A549 (cell line): ENCODE measurements around the gene HSPBP1. TPM values are rescaled to one million over a fixed set of nuclear protein-coding genes. Genes with fewer than 3 reads are reported as not detected.
A peak's percentile ranks its signal among the peaks of the same experiment; 100 is the strongest.

ENCODE experiments used
- ATAC-seq, 2 experiments: fragments of 200-7000 bp in 1 of 2; fragments of >200 bp in 1 of 2; cut with Nextera tagmentation in 1 of 2; cut with Tn5 transposase in 1 of 2; 3 replicates each; pipeline versions ENCODE4 v1.8.0 to v1.9.1; 2018 to 2020; ENCODE audit warnings: mild to moderate bottlenecking in 1 of 2, moderate library complexity in 1 of 2
- CTCF ChIA-PET: fragments of 300-600 bp; sonication (Branson Sonifier 250); formaldehyde crosslinking; extraction: SDS; loops from one replicate; lab custom pipeline; 2021; ENCODE audit warnings: antibody characterized with exemption, inconsistent platforms; lab: Yijun Ruan, JAX
- POLR2A ChIA-PET: fragments of 350-600 bp; formaldehyde crosslinking; extraction: SDS; loops from one replicate; lab custom pipeline; 2021; ENCODE audit warnings: antibody characterized with exemption, inconsistent platforms; lab: Yijun Ruan, JAX
- DNase-seq, 2 experiments: peaks; one replicate each; pipeline versions ENCODE4 v3.0.0 to v3.0.0-alpha.2; 2011 to 2016; ENCODE audit warnings: low read depth in 1 of 2, low spot score in 1 of 2
- FAIRE-seq: peaks from 2 replicates; lab custom pipeline; 2011; peaks lifted over from hg19 to GRCh38; lab: Jason Lieb, UNC
- H3K27ac ChIP-seq, 2 experiments: fragments of >200 bp; sonication (Bioruptor Twin); formaldehyde crosslinking; 3 replicates each; pipeline ENCODE4 v1.5.1; 2016 to 2017
- H3K4me1 ChIP-seq: fragments of >200 bp; sonication (Bioruptor Twin); formaldehyde crosslinking; 3 replicates; pipeline ENCODE4 v1.6.1; 2016
- H3K4me2 ChIP-seq: fragments of >200 bp; sonication (Bioruptor Twin); formaldehyde crosslinking; 3 replicates; pipeline ENCODE4 v1.6.1; 2016
- H3K4me3 ChIP-seq: fragments of >200 bp; sonication (Bioruptor Twin); formaldehyde crosslinking; 3 replicates; pipeline ENCODE4 v1.5.1; 2016
- H3K9me3 ChIP-seq: fragments of >200 bp; sonication (Bioruptor Twin); formaldehyde crosslinking; 3 replicates; pipeline ENCODE4 v1.6.1; 2016
- CBX8 ChIP-seq: fragments of 200-600 bp; sonication (generic); IDR thresholded peaks from 2 replicates; pipeline ENCODE4 v1.6.1; 2016
- ELK1 ChIP-seq: fragments of 150-350 bp; IDR thresholded peaks from 2 replicates; pipeline ENCODE4 v1.6.1; 2014; ENCODE audit warnings: low read depth, mild to moderate bottlenecking, low read length
- ESRRA ChIP-seq: fragments of 150-350 bp; IDR thresholded peaks from 2 replicates; pipeline ENCODE4 v1.6.1; 2014; ENCODE audit warnings: mild to moderate bottlenecking, low read length, borderline replicate concordance
- FOSB ChIP-seq: fragments of 250-450 bp; sonication (Bioruptor Pico); IDR thresholded peaks from 2 replicates; pipeline ENCODE4 v1.5.0; 2020; ENCODE audit warnings: mild to moderate bottlenecking, moderate library complexity
- GATA3 ChIP-seq: IDR thresholded peaks from 2 replicates; pipeline ENCODE4 v1.6.1; 2012; ENCODE audit warnings: borderline replicate concordance
- KDM1A ChIP-seq: fragments of 200-600 bp; sonication (generic); IDR thresholded peaks from 2 replicates; pipeline ENCODE4 v1.6.1; 2016; ENCODE audit warnings: low read depth, mild to moderate bottlenecking
- MAZ ChIP-seq: fragments of 150-350 bp; IDR thresholded peaks from 2 replicates; pipeline ENCODE4 v1.6.1; 2014; ENCODE audit warnings: antibody characterized with exemption, low read depth, low read length, borderline replicate concordance
- MYC ChIP-seq: IDR thresholded peaks from 2 replicates; pipeline ENCODE4 v1.6.1; 2012; ENCODE audit warnings: mild to moderate bottlenecking, inconsistent platforms, low read length, improper control_type of control experiment, borderline replicate concordance
- NPAS2 ChIP-seq: fragments of 250-450 bp; sonication (Bioruptor Pico); IDR thresholded peaks from 2 replicates; pipeline ENCODE4 v1.8.0; 2022; ENCODE audit warnings: mild to moderate bottlenecking, moderate library complexity, borderline replicate concordance
- PHF8 ChIP-seq: fragments of 200-600 bp; sonication (generic); IDR thresholded peaks from 2 replicates; pipeline ENCODE4 v1.6.1; 2016; ENCODE audit warnings: low read depth, mild to moderate bottlenecking, antibody characterized with exemption, moderate library complexity, borderline replicate concordance
- POLR2A ChIP-seq: IDR thresholded peaks from 2 replicates; pipeline ENCODE4 v1.6.1; 2012; ENCODE audit warnings: mild to moderate bottlenecking, low read length
- RFX5 ChIP-seq: fragments of 450-650 bp; IDR thresholded peaks from 2 replicates; pipeline ENCODE4 v1.7.1; 2014; ENCODE audit warnings: antibody characterized with exemption, mild to moderate bottlenecking, moderate library complexity
- SMC3 ChIP-seq: fragments of >200 bp; sonication (Bioruptor Twin); formaldehyde crosslinking; IDR thresholded peaks from 3 replicates; pipeline ENCODE4 v1.6.1; 2018; ENCODE audit warnings: inconsistent platforms
- SREBF2 ChIP-seq: fragments of 450-650 bp; IDR thresholded peaks from 2 replicates; pipeline ENCODE4 v1.6.1; 2014; ENCODE audit warnings: mild to moderate bottlenecking, moderate library complexity
- TP53 ChIP-seq: fragments of 250-450 bp; sonication (Bioruptor Pico); IDR thresholded peaks from 2 replicates; pipeline ENCODE4 v1.5.0; 2021; ENCODE audit warnings: mild to moderate bottlenecking, moderate library complexity
- ZNF302 ChIP-seq: fragments of 250-450 bp; sonication (Bioruptor Pico); IDR thresholded peaks from 2 replicates; pipeline ENCODE4 v1.9.0; 2021; ENCODE audit warnings: inconsistent platforms, mild to moderate bottlenecking, moderate library complexity
- WGBS: methylation state at CpG from one replicate; pipeline ENCODE4 v1.1.6; 2017; ENCODE audit errors: missing lambda C conversion rate; 5-methylcytosine and 5-hydroxymethylcytosine counted together
- polyA plus RNA-seq, 4 experiments: library from polyadenylated mRNA; depleted of rRNA in 3 of 4; stranded (reverse); fragments of >200 nt; fragmentation: RNase III in 1 of 4; extraction: RNeasy Plus Mini Kit Qiagen cat#74134 plus additional on column Dnase treatment in 1 of 4; gene quantifications; 2 replicates in 3 of 4; 3 replicates in 1 of 4; pipeline ENCODE4 v1.2.3, GENCODE V29; 2011 to 2017
- TF ChIP-seq, protein P1 (sequence below): IDR thresholded peaks from 2 replicates; pipeline ENCODE4 v1.6.1; 2012; ENCODE audit warnings: low read depth, borderline replicate concordance
- TF ChIP-seq, protein P2 (sequence below): fragments of 250-450 bp; sonication (Bioruptor Pico); IDR thresholded peaks from 2 replicates; pipeline ENCODE4 v1.5.0; 2021; ENCODE audit warnings: mild to moderate bottlenecking, moderate library complexity, borderline replicate concordance
- TF ChIP-seq, protein P3 (sequence below): IDR thresholded peaks from 2 replicates; pipeline ENCODE4 v1.6.1; 2012

Gene HSPBP1
- polyA plus RNA-seq, 2 of the 4 experiments (the other 2 are of a cell fraction), result 52.1 to 121 TPM

- 89% methylated on average over 6 of the region's 6 CpGs for WGBS
- DNase-seq (no peak), ATAC-seq (no peak), FAIRE-seq (no peak)
- no peak overlapping the region for H3K4me3 ChIP-seq
- TF ChIP-seq FOSB (no peak), SMC3 (no peak), TP53 (CRISPR knock-in tag) (no peak), ELK1 (no peak), GATA3 (no peak), ZNF302 (no peak), MYC (no peak), RFX5 (no peak), CBX8 (no peak), KDM1A (no peak), ESRRA (no peak), MAZ (no peak), SREBF2 (no peak)
- TF ChIP-seq, protein P1, sequence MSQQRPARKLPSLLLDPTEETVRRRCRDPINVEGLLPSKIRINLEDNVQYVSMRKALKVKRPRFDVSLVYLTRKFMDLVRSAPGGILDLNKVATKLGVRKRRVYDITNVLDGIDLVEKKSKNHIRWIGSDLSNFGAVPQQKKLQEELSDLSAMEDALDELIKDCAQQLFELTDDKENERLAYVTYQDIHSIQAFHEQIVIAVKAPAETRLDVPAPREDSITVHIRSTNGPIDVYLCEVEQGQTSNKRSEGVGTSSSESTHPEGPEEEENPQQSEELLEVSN, result no peak
- TF ChIP-seq, protein P2, sequence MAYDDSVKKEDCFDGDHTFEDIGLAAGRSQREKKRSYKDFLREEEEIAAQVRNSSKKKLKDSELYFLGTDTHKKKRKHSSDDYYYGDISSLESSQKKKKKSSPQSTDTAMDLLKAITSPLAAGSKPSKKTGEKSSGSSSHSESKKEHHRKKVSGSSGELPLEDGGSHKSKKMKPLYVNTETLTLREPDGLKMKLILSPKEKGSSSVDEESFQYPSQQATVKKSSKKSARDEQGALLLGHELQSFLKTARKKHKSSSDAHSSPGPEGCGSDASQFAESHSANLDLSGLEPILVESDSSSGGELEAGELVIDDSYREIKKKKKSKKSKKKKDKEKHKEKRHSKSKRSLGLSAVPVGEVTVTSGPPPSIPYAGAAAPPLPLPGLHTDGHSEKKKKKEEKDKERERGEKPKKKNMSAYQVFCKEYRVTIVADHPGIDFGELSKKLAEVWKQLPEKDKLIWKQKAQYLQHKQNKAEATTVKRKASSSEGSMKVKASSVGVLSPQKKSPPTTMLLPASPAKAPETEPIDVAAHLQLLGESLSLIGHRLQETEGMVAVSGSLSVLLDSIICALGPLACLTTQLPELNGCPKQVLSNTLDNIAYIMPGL, result no peak
- TF ChIP-seq, protein P3, sequence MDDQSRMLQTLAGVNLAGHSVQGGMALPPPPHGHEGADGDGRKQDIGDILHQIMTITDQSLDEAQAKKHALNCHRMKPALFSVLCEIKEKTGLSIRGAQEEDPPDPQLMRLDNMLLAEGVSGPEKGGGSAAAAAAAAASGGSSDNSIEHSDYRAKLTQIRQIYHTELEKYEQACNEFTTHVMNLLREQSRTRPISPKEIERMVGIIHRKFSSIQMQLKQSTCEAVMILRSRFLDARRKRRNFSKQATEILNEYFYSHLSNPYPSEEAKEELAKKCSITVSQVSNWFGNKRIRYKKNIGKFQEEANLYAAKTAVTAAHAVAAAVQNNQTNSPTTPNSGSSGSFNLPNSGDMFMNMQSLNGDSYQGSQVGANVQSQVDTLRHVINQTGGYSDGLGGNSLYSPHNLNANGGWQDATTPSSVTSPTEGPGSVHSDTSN, result no peak
- ChIA-PET CTCF (interaction anchor here (0.9 to 4.1 kb wide), 20 partner anchors 8 to 351 kb away, joined by 3 to 17 read pairs (median 4); partner anchors contain the start of genes HSPBP1, TMEM238 and ZNF865), POLR2A (no interaction called here)
- H3K27ac ChIP-seq, result peak overlapping the region in 1 of 2 experiments; percentile 95; a peak in 1 of 6 replicates
- peaks cover 32% of the 10 kb centered on the region for H3K4me1 ChIP-seq
- no peaks in the 10 kb centered on the region for H3K9me3 ChIP-seq
- H3K4me2 ChIP-seq, result no peak overlapping the region
These were observed 25.3 kb downstream of the HSPBP1 start for GRCh38 chr19:55254625-55254977.

DNA sequence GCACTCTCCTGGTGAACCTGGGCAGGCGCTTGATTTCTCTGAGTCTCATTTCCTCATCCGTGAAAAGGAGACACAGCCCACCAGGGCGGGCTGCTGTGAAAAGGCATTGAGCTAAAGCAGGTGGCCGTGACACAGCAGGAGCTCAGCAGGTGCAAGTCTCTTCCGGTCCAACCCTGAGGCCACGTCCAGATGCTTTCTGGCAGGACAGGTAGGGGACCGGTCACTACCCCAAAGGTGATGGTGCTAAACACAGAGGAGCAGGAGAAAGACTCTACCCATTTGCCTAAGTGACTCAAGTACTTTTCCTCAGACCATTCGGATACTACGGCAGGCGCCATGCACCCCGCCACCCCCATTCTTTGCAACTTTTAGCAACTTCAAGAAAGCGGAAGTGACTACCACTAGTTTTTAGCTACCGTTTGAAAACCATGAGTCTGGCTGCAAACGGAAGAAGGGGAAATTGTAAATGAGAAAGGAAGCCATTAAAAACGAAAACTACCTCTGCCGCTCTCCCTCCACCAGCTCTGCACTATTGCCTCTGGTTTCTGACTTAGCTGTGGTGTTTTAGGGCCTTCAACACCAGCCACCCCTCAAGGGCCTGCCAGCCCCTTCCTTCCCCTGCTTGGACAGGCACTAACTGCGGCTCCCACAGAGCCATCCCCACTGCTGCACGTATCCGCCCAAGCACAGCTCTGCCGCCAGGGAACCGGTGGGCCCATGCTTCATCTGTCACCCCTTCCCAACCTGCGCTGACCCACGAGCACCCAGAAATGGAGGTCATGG is 25.9 kb downstream of the HSPBP1 start:
- TF ChIP-seq NPAS2 (CRISPR knock-in tag), result no peak
- TF ChIP-seq POLR2A, result no peak
- TF ChIP-seq PHF8, result no peak
- TF ChIP-seq, all 56 proteins: peak for 0
- DNase-seq, result no peak
- FAIRE-seq, result no peak
- ChIA-PET CTCF (interaction anchor here (0.6 to 4.1 kb wide), 16 partner anchors 10 to 164 kb away, joined by 3 to 17 read pairs (median 4); partner anchors contain the start of genes HSPBP1 and TMEM238), POLR2A (no interaction called here)
- Histone ChIP-seq H3K4me3 (no peak overlapping the region), H3K9me3 (no peaks in the 10 kb centered on the region), H3K4me1 (peaks cover 31% of the 10 kb centered on the region), H3K4me2 (no peak overlapping the region), H3K27ac (0 out of 6 replicates have a peak overlapping the region, but pooled peaks of 1 of the 2 experiments have one; percentile 95)
- ATAC-seq, result no peak
- WGBS, result 92% methylated on average over 23 of the region's 23 CpGs
